ENCODE data around the gene IMMP2L. TPM values are rescaled to one million over a fixed set of nuclear protein-coding genes. Genes with fewer than 3 reads are reported as not detected.

IMMP2L gene
- polyA plus RNA-seq, 3 donors, result 41.3 to 49.8 (median 43.0) TPM

DNA sequence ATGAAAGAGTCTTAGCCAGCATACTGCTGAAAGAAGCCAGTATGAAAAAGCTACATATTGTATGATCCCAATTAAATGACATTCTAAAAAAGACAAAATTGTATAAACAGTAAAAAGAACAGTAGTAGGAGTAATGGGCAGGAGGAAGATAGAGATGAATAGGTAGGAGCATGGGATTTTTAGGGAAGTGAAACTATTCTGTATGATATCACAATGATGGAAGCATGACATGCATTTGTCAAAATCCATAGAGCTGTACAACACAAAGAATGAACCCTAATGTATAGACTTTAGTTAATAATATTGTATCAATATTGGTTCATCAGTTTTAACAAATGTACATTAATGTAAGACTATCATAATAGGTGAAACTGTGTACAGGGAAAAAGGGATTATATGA, 147.9 kb downstream of the IMMP2L start:
- DNase-seq (ENCODE audit: extremely low read depth in 1 of 11, low read depth in 9 of 11, low spot score in 4 of 11), result no peak

DNA sequence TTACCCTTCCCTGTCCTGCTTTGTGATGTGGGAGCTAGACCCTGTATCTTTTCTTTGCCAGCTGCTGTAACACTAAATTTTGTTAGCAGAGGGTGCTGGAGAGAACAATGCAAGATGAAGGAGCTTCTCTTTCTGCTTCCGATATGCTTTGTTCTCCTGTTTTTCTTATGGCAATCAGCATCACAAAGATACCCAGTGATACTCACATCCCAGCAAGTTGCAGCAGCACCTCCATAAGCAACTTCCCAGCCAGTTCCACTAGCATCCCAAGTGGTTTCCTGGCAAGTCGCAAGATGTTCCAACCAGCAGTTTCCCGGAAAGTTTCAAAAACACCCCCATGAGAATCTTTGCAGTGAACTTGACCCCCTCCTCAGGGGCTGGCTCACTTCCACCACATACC, 148.6 kb downstream of the IMMP2L start:
- no peak for DNase-seq (ENCODE audit: extremely low read depth in 1 of 11, low read depth in 9 of 11, low spot score in 4 of 11)

DNA sequence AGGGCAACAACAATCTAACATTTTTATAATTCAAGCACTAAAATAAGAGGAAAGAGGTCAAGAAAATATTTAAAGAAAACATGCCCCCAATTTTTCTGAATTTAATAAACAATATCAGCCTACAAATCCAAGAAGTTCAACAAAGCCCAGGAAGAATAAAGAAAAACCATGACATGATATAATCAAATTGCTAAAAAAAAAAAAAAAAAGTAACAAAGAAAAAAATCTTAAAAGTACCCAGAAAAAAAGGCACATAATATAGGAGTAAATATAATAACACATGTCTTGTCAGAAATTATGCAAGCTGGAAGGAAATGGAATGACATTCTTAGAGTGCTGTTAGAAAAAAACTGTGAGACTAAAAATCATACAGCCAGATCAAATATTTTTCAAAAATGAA, 151.4 kb downstream of the IMMP2L start:
- no peak for DNase-seq (ENCODE audit: extremely low read depth in 1 of 11, low read depth in 9 of 11, low spot score in 4 of 11)

DNA sequence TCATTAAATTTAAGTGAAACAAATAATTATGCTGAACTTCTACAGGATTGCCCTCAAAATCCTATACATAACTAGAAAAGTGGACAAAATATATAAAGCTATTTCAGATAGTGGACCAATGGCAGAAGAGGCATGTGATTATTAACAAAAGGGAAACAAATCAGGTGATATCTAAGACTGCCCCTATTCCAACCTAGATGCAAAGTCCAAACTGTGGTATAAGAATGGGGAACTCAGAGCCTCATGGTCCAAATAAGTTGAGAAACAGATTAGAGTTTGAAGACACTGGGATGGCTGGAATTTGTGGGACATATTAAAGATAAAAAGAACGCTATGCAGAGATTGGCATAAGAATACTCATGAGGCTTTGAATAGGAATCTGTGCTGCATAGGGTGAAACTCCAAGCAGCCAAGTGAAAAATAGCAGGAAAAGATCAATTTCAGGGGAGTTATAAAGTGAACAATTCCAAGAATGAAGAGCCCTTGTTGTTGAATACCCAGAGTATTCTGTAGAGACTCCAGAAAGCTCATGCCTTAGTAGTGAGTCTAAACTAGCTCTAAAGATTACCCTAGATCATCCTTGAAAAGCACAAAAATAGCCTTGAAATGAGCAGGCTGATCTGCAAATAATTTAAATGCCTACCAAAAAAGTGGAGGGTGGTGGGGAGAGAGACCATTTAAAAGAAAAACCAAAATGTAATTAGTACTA, 152.4 kb downstream of the IMMP2L start:
- DNase-seq (ENCODE audit: extremely low read depth in 1 of 11, low read depth in 9 of 11, low spot score in 4 of 11), result no peak

DNA sequence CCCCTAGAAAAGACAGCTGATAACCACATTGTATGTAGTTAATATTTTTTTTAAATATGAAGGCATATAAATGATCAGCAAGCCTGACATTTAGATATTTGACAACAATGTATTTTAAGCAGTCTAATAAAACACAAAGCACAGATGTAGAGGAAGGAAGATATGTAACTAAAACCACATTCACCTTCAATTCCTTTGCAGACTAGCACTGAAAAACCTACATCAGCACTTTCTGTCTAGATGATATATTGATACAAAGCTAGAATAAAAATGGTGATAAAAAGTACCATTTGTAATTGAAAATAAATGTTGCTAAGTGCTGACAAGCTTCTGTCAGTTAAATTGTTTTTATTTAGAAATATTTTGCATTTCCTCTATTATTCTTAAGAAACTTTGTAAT, 153.6 kb downstream of the IMMP2L start:
- no peak for DNase-seq (ENCODE audit: extremely low read depth in 1 of 11, low read depth in 9 of 11, low spot score in 4 of 11)

DNA sequence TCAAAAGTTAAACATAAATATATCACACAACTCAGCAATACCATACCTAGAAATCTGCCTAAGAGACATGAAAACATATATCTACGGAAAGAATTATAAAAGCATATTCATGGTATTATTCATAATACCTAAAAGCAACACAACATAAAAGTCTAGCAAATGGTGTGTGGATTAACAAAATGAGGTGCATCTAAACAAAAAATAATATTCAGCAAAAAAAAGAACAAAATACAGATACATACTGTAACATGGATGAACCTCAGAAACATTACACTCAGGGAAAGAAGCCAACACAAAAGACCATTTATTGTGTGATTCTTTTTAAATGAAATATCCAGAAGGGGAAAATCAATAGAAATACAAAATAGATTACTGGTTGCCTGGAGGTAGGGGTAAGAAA, 155.0 kb downstream of the IMMP2L start:
- DNase-seq (ENCODE audit: extremely low read depth in 1 of 11, low read depth in 9 of 11, low spot score in 4 of 11), result no peak

DNA sequence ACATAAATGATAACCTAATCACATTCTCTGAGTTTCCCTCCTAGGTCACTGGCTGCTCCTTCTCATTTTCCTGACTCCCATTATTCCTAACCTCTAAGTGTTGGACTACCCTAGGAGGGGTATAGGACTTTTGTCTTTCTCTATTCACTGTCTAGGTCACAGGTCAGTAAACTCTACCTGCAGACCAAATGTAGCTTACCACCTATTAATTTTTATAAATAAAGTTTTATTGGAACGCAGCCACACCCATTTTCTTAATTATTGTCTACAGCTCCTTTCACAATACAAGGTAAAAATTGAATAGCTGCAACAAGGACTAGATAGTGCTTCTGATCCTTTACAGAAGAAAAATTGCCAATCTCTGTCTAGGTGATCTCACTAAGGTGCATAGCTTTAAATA, 156.7 kb downstream of the IMMP2L start:
- DNase-seq (ENCODE audit: extremely low read depth in 1 of 11, low read depth in 9 of 11, low spot score in 4 of 11), result no peak

DNA sequence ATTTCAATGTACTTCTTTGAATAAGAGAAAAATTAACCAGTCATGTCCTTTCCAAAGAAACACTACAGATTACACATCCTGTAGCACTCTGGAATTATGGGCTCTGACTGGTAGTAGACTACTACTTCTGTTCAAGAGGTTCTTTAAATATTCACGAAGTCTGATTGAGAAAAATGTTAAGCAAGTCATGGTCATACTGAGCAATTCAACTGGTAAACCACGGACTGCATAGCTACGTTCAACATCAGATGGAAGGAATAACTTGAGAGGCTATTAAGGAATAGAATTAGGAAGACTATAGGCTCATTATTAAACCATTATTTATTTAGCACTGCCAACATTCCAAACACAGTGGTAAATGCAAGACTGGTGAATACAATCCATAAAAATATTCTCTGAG, 160.8 kb downstream of the IMMP2L start:
- DNase-seq (ENCODE audit: extremely low read depth in 1 of 11, low read depth in 9 of 11, low spot score in 4 of 11), result no peak

DNA sequence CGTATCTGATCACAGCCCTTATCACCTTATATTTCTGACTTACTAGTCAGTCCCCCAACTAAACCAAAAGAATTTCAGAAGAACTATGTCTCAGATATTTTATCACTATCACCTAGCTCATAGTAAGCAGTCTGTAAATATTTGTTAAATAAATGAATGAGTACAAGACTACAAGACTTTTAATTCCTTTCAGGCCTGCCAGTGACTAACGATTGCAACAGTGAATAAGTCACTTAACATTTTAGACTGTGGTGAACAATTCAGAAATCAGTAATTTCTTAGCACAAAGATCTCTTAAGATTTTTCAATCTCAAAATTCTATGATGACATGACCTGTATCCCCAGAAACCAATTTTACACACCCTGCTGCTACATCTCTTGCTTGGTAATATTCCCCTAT, 162.2 kb downstream of the IMMP2L start:
- DNase-seq (ENCODE audit: extremely low read depth in 1 of 11, low read depth in 9 of 11, low spot score in 4 of 11), result no peak

DNA sequence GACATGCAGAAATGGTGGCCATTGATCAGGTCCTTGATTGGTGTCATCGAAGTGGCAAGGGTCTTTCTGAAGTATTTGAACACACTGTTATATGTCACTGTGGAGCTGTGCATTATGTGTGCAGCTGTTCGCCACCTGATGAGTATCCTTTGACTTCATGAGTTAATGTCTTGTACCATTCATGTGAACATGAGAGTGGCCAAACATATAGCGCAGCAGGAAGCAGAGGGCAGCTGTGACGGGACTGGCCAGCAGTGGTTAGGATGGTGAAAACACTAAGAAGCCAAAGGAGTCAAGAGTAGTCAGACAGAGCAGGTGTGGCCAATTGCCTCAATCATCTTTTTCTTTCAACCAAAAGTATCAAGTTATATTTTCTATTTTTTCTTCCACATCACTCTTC, 167.4 kb downstream of the IMMP2L start:
- no peak for DNase-seq (ENCODE audit: extremely low read depth in 1 of 11, low read depth in 9 of 11, low spot score in 4 of 11)

DNA sequence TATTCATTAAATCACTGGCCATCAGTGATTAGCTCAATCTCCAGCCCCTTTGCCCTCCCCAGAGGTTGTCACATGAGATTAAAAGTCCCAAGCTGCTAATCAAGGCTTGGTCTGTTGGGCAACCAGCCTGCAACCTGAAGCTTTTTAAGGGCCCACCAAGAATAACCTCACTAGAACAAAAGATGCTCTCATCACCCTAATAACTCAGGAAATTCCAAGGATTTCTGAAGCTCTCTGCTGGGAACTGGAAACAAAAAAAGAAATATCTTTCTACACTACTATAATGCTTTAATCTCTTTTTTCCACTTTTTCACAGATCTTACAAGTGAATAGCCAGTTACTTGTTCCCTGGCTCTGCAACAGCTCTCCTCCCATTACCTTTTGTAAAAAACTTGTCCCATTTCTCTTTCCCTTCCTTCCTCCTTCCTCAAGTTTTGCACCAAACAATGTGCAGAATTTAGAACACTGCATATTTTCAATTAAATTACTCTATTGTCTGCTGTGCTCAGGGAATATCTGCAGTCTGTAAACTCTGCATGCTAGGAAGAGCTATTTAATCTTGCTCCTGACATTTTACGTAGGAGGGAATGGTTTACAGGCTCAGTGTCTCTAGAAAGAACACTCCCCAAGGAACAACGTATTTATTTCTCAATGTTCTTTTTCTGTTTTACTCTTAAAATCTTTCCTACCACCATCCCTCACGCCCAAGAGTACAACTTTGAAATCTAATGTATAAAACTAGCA, 169.1 kb downstream of the IMMP2L start:
- peak in 2 of 11 donors; percentile 4 to 10 for DNase-seq (ENCODE audit: extremely low read depth in 1 of 11, low read depth in 9 of 11, low spot score in 4 of 11)

DNA sequence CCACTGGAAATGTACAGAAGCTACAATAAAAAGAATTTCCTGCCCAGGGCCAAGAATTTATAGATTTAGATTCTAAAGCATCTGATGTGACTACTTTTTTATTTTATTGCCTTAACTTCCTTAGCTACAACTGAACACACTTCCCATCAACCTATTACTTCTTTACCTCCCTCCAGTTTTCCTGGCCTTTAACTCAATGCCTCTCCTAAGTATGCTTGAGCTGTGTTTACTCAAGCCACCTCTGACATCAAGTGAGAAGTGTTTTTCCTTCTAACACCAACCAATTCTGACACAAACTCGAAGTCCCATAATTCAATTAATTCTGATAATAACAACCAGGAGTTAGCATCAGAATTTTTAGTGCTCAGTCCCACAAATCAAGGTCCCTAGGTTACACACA, 170.0 kb downstream of the IMMP2L start:
- peak in 1 of 11 donors; percentile 15 for DNase-seq (ENCODE audit: extremely low read depth in 1 of 11, low read depth in 9 of 11, low spot score in 4 of 11)

DNA sequence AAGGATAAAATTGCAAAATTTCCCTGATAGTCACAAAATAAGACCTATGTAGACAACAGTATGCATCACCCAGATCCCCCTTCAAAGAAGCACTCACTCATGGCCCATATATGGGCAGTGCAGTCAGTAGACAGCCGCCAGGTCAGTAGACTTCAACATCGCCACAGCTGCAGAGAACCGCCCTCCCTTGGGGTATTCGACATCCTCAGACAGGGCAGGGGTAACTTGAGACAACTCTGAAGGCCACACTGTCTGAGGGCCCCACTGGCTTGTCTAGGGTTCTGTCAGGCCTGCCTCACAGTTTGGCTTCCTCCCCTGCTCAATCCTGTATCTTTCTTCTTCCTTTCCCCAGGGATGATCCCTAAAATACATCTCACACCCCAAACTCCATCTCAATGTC, 172.3 kb downstream of the IMMP2L start:
- DNase-seq (ENCODE audit: extremely low read depth in 1 of 11, low read depth in 9 of 11, low spot score in 4 of 11), result no peak

DNA sequence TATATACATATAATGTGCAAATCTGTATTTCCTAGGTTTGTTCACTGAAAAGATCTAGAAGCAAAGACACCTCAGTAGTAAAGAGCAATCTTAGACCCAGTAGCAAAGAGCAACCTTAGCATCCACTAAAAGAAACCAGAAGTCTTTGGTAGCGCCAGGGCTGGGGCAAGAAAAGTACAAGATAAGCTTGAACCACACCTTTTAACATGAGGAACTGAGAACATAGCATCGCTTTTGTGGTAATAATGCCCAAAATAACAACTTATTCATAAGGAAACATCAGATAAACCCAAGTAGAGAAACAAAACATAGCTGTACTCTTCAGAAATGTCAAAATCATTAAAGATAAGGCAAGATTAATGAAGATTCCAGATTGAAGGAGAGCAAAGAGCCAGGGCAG, 173.4 kb downstream of the IMMP2L start:
- no peak for DNase-seq (ENCODE audit: extremely low read depth in 1 of 11, low read depth in 9 of 11, low spot score in 4 of 11)

DNA sequence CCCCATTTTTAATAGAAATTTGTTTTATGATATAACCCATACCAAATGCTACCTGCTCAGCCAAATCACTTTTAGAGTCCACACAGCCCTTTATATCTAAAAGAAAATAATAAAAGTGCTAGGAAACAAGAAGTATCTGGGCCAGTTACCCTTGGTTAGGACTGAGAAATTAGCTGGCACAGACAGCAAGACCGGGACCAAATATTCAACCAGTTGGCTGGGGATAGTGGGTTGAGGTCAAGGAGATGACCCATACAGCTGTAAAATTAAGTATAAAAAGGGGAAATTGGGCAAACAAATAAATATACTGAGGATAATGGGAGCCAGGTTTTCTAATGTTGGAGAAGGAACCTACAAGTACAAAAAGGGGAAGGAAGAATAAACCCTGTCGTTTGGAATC, 174.3 kb downstream of the IMMP2L start:
- DNase-seq (ENCODE audit: extremely low read depth in 1 of 11, low read depth in 9 of 11, low spot score in 4 of 11), result no peak

DNA sequence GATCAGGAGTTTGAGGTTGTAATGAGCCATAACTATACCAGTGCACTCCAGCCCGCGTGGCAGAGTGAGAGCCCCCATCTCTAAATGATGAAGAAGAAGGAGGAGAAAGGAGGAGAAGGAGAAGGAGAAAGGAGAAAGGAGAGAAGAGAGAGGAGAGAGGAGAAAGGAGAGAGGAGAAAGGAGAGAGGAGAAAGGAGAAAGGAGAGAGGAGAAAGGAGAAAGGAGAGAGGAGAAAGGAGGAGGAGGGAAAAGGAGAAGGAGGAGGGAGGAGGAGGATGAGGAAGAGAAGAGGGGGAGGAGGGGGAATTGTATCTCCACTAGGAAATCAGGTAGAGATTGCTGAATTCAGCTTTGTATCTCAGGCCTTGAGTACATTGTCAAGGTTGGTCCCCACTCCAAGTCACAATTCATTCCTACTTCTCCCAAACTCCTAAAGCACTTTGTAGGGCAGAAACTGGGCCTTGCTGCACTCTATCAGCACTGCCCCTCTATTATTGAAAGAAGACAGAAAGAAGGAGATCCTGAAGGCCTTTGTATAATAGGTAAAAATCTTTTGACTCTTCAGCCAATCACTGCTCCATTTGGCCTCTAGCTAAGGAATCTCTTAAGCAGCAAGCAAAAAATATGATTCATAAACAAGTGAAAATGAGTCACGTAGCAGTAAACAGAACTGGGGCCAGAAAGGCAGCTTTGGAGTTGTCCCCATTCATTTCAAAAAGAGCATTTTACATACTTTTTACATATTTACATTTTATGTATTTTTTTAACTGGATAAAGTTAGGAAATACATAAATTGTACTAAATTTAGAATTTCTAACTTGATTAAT, 178.0 kb downstream of the IMMP2L start:
- DNase-seq (ENCODE audit: extremely low read depth in 1 of 11, low read depth in 9 of 11, low spot score in 4 of 11), result no peak

DNA sequence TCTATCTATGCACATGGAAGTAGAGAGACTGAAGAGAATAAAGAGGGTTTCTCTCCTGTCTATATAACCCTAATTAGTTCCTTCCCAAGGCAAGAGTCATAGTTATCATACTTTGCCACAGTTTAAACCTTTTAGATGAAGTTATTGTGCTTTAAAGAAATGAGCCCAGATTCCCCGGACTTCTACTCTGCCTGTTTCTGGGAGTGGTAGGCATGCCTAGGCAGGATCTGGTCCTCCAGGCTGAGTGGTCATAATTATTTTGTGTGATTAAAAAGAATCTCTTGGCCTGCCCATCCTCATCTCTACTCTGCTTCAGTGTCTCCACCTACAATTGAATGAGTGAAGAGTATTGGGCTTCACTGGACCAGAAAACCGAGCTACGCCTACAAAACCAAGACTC, 179.2 kb downstream of the IMMP2L start:
- no peak for DNase-seq (ENCODE audit: extremely low read depth in 1 of 11, low read depth in 9 of 11, low spot score in 4 of 11)

DNA sequence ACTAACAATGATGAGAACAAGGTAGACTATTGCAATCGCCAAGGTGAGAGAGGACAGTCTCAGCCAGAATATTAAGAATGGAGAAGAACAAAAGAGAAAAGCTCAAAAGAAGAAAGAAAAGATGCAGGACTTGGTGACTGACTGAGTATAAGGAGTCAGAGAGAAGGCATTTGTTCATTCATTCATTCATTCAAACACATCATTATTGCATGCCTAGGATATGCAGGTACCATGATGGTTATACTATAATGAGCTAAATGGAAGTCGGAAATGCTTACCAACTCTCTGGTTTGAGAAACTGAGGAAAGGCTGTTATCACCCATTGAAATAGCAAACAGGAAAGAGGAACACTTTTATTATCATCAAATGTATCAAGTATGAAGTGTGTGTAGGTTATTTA, 180.7 kb downstream of the IMMP2L start:
- DNase-seq (ENCODE audit: extremely low read depth in 1 of 11, low read depth in 9 of 11, low spot score in 4 of 11), result no peak

DNA sequence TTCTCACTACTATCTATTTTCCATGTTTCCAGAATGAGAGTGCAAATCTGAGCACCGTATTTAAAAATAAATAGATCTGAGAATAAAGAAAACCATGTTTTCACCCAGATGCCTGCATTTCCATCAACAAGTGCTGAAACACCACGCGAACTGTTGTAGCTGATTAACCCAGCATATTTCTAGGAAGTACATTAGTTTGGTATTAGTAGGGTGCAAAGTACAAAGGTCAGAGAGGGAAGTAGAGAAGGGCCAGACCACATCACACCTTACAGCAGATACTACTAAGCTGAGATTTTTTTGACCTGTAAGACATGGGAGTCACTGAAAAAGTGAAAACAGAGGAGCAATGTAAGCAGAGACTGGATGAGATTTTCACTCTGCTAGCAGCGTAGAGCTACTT, 181.3 kb downstream of the IMMP2L start:
- peak in 1 of 11 donors; percentile 63 for DNase-seq (ENCODE audit: extremely low read depth in 1 of 11, low read depth in 9 of 11, low spot score in 4 of 11)

DNA sequence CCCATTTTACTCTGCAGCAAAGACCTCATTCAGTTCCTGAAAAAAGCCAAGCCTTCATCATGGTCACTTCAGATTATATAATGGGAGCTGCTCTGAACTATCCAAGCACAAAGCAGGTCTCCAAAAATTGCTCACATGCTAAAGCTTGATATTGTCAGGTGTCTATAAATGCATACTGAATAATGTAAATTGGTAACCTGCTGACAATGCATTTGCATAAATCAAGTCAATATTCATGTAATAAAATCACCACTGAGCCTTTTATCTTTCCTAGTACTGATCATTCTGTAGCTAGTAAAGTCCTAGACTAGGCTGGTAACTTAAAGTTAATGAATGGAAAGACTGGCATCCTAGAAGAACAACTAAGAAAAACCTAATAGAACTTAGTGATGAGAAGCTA, 188.3 kb downstream of the IMMP2L start:
- DNase-seq (ENCODE audit: extremely low read depth in 1 of 11, low read depth in 9 of 11, low spot score in 4 of 11), result no peak

Measured in renal cortex interstitium (tissue), 11 donors.